Esophagus (tissue), 2 donors: ENCODE data around the gene PPP1R10. TPM values are rescaled to one million over a fixed set of nuclear protein-coding genes. Genes with fewer than 3 reads are reported as not detected.

Source experiments
- H3K27ac ChIP-seq, 2 donors: one replicate each; pipeline ENCODE4 v1.5.1; 2013; ENCODE audit warnings: low read depth in 2 of 2, mild to moderate bottlenecking in 2 of 2, inconsistent platforms in 1 of 2, low read length in 1 of 2, moderate library complexity in 1 of 2
- H3K27me3 ChIP-seq, 2 donors: one replicate each; pipeline ENCODE4 v1.6.1; 2013; ENCODE audit warnings: low read length in 2 of 2, control low read depth in 1 of 2, mild to moderate bottlenecking in 1 of 2; ENCODE audit not compliant: insufficient read depth in 2 of 2, control insufficient read depth in 1 of 2
- H3K36me3 ChIP-seq, 2 donors: one replicate each; pipeline ENCODE4 v1.6.1; 2013; ENCODE audit warnings: low read length in 1 of 2; ENCODE audit not compliant: control insufficient read depth in 2 of 2, insufficient read depth in 2 of 2
- H3K4me1 ChIP-seq, 2 donors: one replicate each; pipeline ENCODE4 v1.6.1; 2013; ENCODE audit warnings: low read length in 1 of 2; ENCODE audit not compliant: control insufficient read depth in 2 of 2, insufficient read depth in 2 of 2
- H3K4me3 ChIP-seq, 2 donors: one replicate each; pipeline ENCODE4 v1.5.1; 2013; ENCODE audit warnings: low read length in 2 of 2, mild to moderate bottlenecking in 2 of 2, low read depth in 1 of 2, moderate library complexity in 1 of 2
- H3K9me3 ChIP-seq, 2 donors: one replicate each; pipeline ENCODE4 v1.6.1; 2013; ENCODE audit warnings: mild to moderate bottlenecking in 2 of 2, low read depth in 1 of 2, low read length in 1 of 2, moderate library complexity in 1 of 2; ENCODE audit not compliant: control insufficient read depth in 2 of 2, insufficient read depth in 1 of 2
- WGBS, 2 donors: extraction: QIAGEN DNeasy Blood & Tissue Kit; methylation state at CpG; one replicate each; pipeline ENCODE4 v1.1.7; 2013; 5-methylcytosine and 5-hydroxymethylcytosine counted together
- polyA plus RNA-seq, 2 donors: library from polyadenylated mRNA; stranded (reverse); fragments of 200-250 nt; gene quantifications; one replicate each; pipeline ENCODE4 v1.2.3, GENCODE V29; 2013
- donor health status: healthy with polysubstance abuse.
- donor health status: Bipolar disorder and iron deficiency.

PPP1R10 gene
- polyA plus RNA-seq, 2 donors: 13.5 to 23.5 TPM

GRCh38 chr6:30625511-30625910, 8.5 kb upstream of the PPP1R10 start:
- H3K4me3 ChIP-seq: no peak overlapping the region
- no peaks in the 10 kb centered on the region for H3K9me3 ChIP-seq
- peaks cover 0 to 3% of the 10 kb centered on the region in 2 donors for H3K4me1 ChIP-seq
- WGBS, 2 donors: 95 to 97% methylated on average over 8 of the region's 8 CpGs
- H3K27ac ChIP-seq: peak overlapping the region in 1 of 2 donors; percentile 98
- H3K27me3 ChIP-seq: no peaks in the 10 kb centered on the region
- peaks cover 11 to 30% of the 10 kb centered on the region in 2 donors for H3K36me3 ChIP-seq

- H3K27me3 ChIP-seq: no peaks in the 10 kb centered on the region
- H3K4me3 ChIP-seq: no peak overlapping the region
- 94 to 95% methylated on average over 11 of the region's 11 CpGs for WGBS, 2 donors
- H3K9me3 ChIP-seq: no peaks in the 10 kb centered on the region
- no peaks in the 10 kb centered on the region for H3K4me1 ChIP-seq
- no peak overlapping the region for H3K27ac ChIP-seq
- H3K36me3 ChIP-seq: peaks cover 5 to 18% of the 10 kb centered on the region in 2 donors
Measured at GRCh38 chr6:30619561-30619960, 2.5 kb upstream of the PPP1R10 start.

- H3K27me3 ChIP-seq: no peaks in the 10 kb centered on the region
- H3K4me3 ChIP-seq: peak overlapping the region; percentile 49 to 74
- H3K27ac ChIP-seq: peak overlapping the region; percentile 86 to 96
- WGBS, 2 donors: 4 to 9% methylated on average over 8 of the region's 8 CpGs
- no peaks in the 10 kb centered on the region for H3K9me3 ChIP-seq
- peaks cover 3 to 12% of the 10 kb centered on the region in 2 donors for H3K36me3 ChIP-seq
- no peaks in the 10 kb centered on the region for H3K4me1 ChIP-seq
Measured at GRCh38 chr6:30618270-30618797, 1.3 kb upstream of the PPP1R10 start.

- peak within 1 kb of the TSS; percentile 97 to 100 for H3K27ac ChIP-seq
- WGBS, 2 donors: 0% methylated on average over 34 of the region's 34 CpGs
- H3K27me3 ChIP-seq: no peaks in the 10 kb centered on the region
- H3K4me3 ChIP-seq: peak within 1 kb of the TSS; percentile 82 to 100
- H3K4me1 ChIP-seq: no peaks in the 10 kb centered on the region
- H3K9me3 ChIP-seq: no peaks in the 10 kb centered on the region
- H3K36me3 ChIP-seq: peaks cover 3 to 9% of the 10 kb centered on the region in 2 donors
Measured at GRCh38 chr6:30617565-30618269, 674 bp upstream of the PPP1R10 start, which contains the start of gene MRPS18B. Gene MRPS18B (plus strand): TSS chr6:30617840. CDS start chr6:30617866, 26 bp downstream.

- H3K9me3 ChIP-seq: no peaks in the 10 kb centered on the region
- H3K4me1 ChIP-seq: no peaks in the 10 kb centered on the region
- H3K36me3 ChIP-seq: peaks cover 3 to 6% of the 10 kb centered on the region in 2 donors
- WGBS, 2 donors: 0 to 1% methylated on average over 10 of the region's 10 CpGs
- H3K27me3 ChIP-seq: no peaks in the 10 kb centered on the region
- peak overlapping the region; percentile 97 to 100 for H3K27ac ChIP-seq
- H3K4me3 ChIP-seq: peak overlapping the region; percentile 82 to 100
Measured at GRCh38 chr6:30615958-30616810, 859 bp downstream of the PPP1R10 start.

GRCh38 chr6:30615219-30615957, 1.7 kb downstream of the PPP1R10 start:
- Histone ChIP-seq H3K9me3 (no peaks in the 10 kb centered on the region), H3K36me3 (peaks cover 0 to 6% of the 10 kb centered on the region in 2 donors), H3K4me3 (peak overlapping the region; percentile 82 to 100), H3K4me1 (no peaks in the 10 kb centered on the region), H3K27me3 (no peaks in the 10 kb centered on the region), H3K27ac (peak overlapping the region; percentile 99 to 100)
- 0% methylated on average over 10 of the region's 10 CpGs for WGBS, 2 donors

- Histone ChIP-seq H3K27me3 (no peaks in the 10 kb centered on the region), H3K4me3 (peak overlapping the region in 1 of 2 donors; percentile 100), H3K36me3 (peaks cover 3 to 6% of the 10 kb centered on the region in 2 donors), H3K27ac (peak overlapping the region; percentile 99), H3K9me3 (no peaks in the 10 kb centered on the region), H3K4me1 (no peaks in the 10 kb centered on the region)
- WGBS, 2 donors: 0% methylated on average over 6 of the region's 6 CpGs
Measured at GRCh38 chr6:30614843-30615218, 2.2 kb downstream of the PPP1R10 start.

- WGBS, 2 donors: 20 to 21% methylated on average over 8 of the region's 8 CpGs
- H3K4me3 ChIP-seq: peak overlapping the region; percentile 1 to 100
- H3K36me3 ChIP-seq: peaks cover 2 to 5% of the 10 kb centered on the region in 2 donors
- H3K4me1 ChIP-seq: no peaks in the 10 kb centered on the region
- peak overlapping the region; percentile 81 to 94 for H3K27ac ChIP-seq
- H3K27me3 ChIP-seq: no peaks in the 10 kb centered on the region
- no peaks in the 10 kb centered on the region for H3K9me3 ChIP-seq
Measured at GRCh38 chr6:30614044-30614842, 2.8 kb downstream of the PPP1R10 start.
